ENCODE data around the gene PAOX.

- TF ChIP-seq CTCF (IDR thresholded peaks at IDR 0.05): no peak
- no peak for TF ChIP-seq ZFX (IDR thresholded peaks at IDR 0.05; ENCODE audit: borderline replicate concordance)
Measured at GRCh38 chr10:133364645-133365431, 14.2 kb upstream of the PAOX start.

Measured in 22Rv1 (cell line).